Measurements from ENCODE around the gene PXN.

The PXN gene

GRCh38 chr12:120190985-120191480, 74.5 kb downstream of the PXN start:
- H3K4me3 ChIP-seq (ENCODE audit: low read depth, low read length), result no peak overlapping the region
- no peak for DNase-seq (ENCODE audit: low read depth)
- no peak for TF ChIP-seq CTCF (IDR thresholded peaks at IDR 0.05; ENCODE audit: control insufficient read depth, extremely low read depth, insufficient read depth)

- no peak for TF ChIP-seq CTCF (IDR thresholded peaks at IDR 0.05; ENCODE audit: control insufficient read depth, extremely low read depth, insufficient read depth)
- DNase-seq (ENCODE audit: low read depth), result no peak
- no peak overlapping the region for H3K4me3 ChIP-seq (ENCODE audit: low read depth, low read length)
Measured at GRCh38 chr12:120190386-120190785, 75.1 kb downstream of the PXN start.

GRCh38 chr12:120186654-120187053, 78.9 kb downstream of the PXN start:
- DNase-seq (ENCODE audit: low read depth), result no peak
- no peak overlapping the region for H3K4me3 ChIP-seq (ENCODE audit: low read depth, low read length)
- TF ChIP-seq CTCF (IDR thresholded peaks at IDR 0.05; ENCODE audit: control insufficient read depth, extremely low read depth, insufficient read depth), result no peak

- no peak for TF ChIP-seq CTCF (IDR thresholded peaks at IDR 0.05; ENCODE audit: control insufficient read depth, extremely low read depth, insufficient read depth)
- no peak for DNase-seq (ENCODE audit: low read depth)
Measured at GRCh38 chr12:120183211-120183631, 82.3 kb downstream of the PXN start.

GRCh38 chr12:120181991-120182631, 83.4 kb downstream of the PXN start:
- no peak overlapping the region for H3K4me3 ChIP-seq (ENCODE audit: low read depth, low read length)
- TF ChIP-seq CTCF (IDR thresholded peaks at IDR 0.05; ENCODE audit: control insufficient read depth, extremely low read depth, insufficient read depth), result no peak
- peak; percentile 22 for DNase-seq (ENCODE audit: low read depth)

More at GRCh38 chr12:120183211-120183631, 82.3 kb downstream of the PXN start:
- no peak overlapping the region for H3K4me3 ChIP-seq (ENCODE audit: low read depth, low read length)

GRCh38 chr12:120180975-120181374, 84.6 kb downstream of the PXN start:
- TF ChIP-seq CTCF (IDR thresholded peaks at IDR 0.05; ENCODE audit: control insufficient read depth, extremely low read depth, insufficient read depth), result no peak
- H3K4me3 ChIP-seq (ENCODE audit: low read depth, low read length), result no peak overlapping the region
- no peak for DNase-seq (ENCODE audit: low read depth)

- no peak for DNase-seq (ENCODE audit: low read depth)
- no peak overlapping the region for H3K4me3 ChIP-seq (ENCODE audit: low read depth, low read length)
- no peak for TF ChIP-seq CTCF (IDR thresholded peaks at IDR 0.05; ENCODE audit: control insufficient read depth, extremely low read depth, insufficient read depth)
Measured at GRCh38 chr12:120175537-120175936, 90.0 kb downstream of the PXN start.

Measured in LNCaP clone FGC (cell line).